Putamen (tissue), 1 donor: ENCODE data around the gene VGLL4.
"Not testable (repeated sequence)": the region's sequence is repeated elsewhere in the genome, so short reads cannot be mapped to it uniquely, and the experiment has no call there.

Experiments used
- DNase-seq: peaks from one replicate; pipeline ENCODE4 v3.0.0-alpha.2; 2016; ENCODE audit warnings: low spot score

VGLL4 gene

DNA sequence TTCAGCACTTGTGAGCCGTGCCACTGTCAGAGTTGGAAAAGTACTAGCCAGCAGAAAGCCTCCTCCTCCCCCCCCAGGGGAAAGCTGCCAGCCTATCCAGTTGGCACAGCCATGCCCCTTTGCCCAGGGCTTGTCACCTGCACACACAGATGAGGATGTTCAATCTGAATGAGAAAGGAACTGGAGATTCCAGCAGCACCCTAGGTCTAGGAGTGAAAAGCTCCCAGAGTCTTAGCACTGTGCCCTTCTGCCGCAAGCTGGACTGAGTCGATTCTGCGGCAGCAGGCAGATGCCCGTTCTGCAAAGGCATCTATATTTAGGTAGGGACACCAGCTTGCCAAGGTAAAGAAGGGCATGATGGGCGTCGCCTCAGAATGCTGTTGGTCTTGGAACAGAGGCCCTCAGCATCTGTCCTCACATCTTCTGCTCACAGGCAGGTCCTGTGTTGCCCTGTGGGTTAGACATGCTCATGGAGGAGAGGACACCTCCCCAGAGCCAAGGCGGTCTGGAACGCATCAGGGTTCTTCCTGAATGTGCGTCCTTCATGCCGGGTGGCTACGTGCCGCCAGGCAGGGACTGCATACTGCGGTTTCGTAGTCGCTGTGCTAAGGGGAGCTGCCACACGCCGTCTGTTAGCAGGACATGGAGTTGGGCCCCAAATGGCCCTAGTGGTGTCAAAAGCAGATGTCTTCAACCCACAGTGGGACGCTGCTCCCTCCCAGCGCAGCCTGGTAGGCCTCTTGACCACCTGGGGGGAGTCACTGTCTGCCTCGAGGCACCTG is 109.5 kb downstream of the VGLL4 start:
- no peak for DNase-seq

GRCh38 chr3:11532931-11533391 is 110.8 kb downstream of the VGLL4 start:
- DNase-seq, result no peak

- DNase-seq, result no peak
Measured at GRCh38 chr3:11530153-11530721, 113.5 kb downstream of the VGLL4 start.

DNA sequence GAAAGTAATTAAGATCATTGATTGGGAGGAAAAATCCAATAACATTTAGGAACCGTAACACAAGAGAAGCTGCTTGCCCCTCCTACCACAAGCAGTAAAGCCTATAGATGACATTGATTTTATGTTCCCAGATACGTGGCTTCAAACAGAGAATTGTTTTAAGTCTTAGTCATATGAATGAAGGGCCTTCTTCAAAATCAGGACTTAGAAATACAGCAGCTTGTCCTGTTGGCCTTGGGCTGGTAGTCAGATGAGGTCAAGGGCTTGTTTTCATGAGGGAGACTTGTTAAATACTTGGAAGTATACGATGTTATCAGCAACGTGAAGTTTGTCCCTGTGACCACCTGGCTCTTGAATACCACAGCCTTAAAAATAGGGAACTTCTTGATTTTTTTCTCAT is 114.4 kb downstream of the VGLL4 start:
- DNase-seq, result no peak

GRCh38 chr3:11526121-11526520 is 117.6 kb downstream of the VGLL4 start:
- DNase-seq, result not testable (repeated sequence)

- DNase-seq, result no peak
Measured at GRCh38 chr3:11523572-11524101, 120.1 kb downstream of the VGLL4 start.

DNA sequence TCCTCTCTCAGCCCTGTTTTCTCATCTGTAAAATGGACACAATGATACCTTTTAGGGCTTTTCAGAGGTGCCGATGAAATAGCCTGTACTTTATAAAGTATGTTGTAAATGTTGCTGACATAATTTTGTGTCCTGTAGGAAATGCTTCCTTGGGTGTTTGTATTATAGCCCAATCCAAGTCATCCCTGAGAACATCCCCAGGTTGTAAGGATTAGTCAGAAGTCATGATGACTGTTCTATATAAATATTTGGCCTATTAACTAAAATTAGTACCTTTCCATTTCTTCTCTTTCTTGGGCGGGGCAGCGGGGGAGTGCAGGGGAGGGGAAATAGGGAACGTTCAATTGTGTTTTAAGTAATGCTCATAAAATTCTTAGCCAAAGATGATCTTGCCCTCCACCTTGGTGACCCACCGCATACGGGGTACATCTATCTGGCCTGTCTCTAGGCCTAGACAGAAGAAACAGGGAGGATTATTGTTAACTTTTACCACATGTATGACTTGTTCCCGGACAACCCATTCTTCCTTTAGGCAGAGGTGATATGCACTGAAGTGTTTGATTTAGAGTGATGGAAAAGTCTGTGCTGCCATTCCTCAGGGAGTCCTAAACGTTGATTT is 120.7 kb downstream of the VGLL4 start:
- peak; percentile 37 for DNase-seq

- DNase-seq, result no peak
Measured at GRCh38 chr3:11522398-11522715, 121.4 kb downstream of the VGLL4 start.

DNA sequence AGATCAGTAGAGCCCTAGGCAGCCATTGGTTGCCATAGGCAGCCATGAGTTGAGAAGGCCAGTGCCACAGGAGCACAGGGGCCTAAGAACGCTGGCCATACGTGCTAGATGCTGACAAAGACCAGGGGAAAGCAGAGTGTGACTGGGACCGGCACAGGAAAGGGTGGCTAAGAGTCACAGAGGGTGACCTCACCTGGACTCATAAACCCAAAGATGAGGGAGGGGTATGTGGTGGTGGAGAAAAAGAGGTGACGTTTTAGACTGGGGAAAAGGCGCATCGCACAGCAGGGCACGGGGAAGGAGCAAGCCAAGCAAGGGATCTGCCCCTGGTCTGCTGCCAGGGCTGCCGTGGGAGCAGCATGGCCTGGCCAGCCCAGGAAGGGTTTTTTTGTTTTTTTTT is 122.5 kb downstream of the VGLL4 start:
- DNase-seq, result no peak

GRCh38 chr3:11517601-11518000 is 126.1 kb downstream of the VGLL4 start:
- no peak for DNase-seq

DNA sequence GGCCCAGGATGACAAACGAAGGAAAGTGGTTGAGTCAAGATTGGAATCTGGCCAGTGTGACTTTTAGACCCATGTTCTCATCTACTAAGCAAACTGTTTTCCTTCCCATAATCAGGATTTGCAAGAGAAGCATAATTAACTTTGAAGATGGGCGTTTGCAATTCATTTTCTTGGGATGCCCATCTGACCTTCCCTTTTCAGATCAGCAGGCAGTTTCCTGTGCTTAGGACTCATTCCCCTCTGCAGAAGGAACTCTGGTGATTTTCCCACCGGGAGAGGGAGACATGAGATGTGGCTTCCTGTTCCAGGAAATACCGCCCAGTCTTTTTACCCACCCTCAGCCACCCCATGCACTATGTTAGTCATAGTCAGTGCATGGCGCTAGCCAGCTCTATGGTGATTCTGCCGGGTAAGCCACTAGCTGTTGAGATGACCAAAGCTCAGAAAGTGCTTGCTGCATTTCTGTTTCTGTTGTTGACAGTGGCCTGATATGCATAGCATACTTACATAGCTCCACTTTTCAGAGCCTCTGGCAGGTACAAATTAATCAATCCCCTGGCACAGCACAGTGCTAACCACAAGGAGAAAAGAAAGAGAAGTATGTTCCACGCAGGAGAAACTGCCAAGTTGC is 129.4 kb downstream of the VGLL4 start:
- no peak for DNase-seq

DNA sequence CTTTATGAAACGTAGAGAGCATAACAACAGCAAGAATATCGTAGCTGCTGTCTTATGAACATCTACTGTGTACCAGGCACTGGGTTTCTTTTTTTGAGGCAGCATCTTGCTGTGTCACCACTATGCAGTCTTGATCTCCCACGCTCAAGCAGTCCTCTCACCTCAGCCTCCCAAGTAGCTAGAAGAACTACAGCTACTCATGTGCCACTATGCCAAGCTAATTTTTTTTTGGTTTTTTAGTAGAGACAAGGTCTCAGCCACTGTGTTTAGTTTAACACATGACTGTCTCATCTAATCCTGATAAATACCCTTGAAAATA is 129.9 kb downstream of the VGLL4 start:
- no peak for DNase-seq

- not testable (repeated sequence) for DNase-seq
Measured at GRCh38 chr3:11513125-11513816, 130.4 kb downstream of the VGLL4 start.

- not testable (repeated sequence) for DNase-seq
Measured at GRCh38 chr3:11511606-11512005, 132.1 kb downstream of the VGLL4 start.

DNA sequence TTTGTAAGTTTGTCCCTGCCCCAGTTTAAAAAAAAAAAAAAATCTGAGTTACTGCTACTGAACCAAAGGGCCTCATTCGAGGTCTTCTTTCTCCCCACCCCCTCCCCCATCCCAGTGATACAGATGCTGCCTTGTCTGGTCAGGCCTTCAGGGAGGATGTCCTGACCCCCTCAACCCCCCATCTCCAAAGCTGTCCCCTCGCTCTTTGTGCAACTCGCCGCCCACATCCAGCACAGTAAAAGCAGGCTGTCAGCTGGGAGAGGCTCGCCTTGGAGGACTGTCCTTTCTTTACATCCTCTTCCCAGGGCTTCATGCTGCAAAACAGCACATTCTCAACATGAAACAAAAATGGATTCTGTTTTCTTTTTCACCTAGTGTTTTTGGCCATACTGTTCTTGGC is 133.4 kb downstream of the VGLL4 start:
- DNase-seq, result no peak

DNA sequence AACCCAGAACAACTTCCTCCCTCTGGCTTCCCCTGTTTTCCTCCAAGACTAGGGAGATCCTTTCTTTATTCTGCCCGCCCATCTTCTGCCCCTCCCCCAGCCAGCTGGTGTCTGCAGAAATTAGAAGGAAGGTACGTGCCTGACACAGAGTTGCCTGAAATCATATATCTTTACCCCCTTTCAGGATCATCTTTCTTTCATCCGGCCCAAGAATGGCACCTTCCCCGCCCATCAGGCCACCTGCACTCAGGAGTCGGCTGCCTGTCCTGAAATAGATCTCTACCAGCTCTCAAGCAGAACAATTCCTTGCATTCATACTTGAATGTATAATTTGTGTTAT is 133.7 kb downstream of the VGLL4 start:
- no peak for DNase-seq

DNA sequence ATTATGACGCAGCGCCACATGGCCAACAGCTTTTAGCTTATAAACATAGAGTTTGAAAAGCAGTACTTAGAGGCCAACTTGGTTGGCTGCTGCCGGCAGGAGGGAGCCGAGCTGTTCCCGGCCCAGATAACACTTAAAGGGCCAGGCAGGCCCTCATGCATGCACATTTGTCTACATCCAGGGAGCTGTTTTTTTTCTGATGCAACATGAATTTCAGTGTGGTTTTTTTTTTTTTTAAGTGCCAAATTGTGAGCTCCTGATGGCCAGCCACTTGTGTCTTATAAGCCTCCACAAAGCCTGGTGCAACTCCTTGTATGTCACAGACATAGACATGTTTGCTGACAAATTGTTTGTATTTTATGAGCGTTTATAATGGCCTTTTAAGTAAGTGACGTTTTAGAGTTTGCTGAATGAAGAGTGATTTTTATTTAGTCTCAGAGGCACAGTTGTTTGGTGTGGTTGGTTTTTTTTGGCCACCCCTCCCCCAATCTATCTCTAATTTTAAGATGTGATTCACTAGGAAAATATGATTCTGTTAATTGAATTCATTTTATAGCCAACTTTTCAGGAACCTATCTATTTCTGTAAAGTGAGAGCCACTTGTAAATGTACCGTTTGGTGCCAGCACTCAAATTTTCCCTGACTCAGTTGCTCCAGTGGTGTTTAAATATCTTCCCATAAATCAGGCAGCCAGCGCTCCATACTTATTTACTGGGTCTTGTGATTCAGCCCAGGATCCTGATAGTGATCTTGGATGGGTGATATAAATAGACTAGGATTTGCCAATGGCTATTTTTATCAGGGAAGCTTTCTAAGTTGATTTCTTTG is 134.3 kb downstream of the VGLL4 start:
- no peak for DNase-seq

GRCh38 chr3:11508346-11509172 is 135.2 kb downstream of the VGLL4 start:
- DNase-seq, result no peak

DNA sequence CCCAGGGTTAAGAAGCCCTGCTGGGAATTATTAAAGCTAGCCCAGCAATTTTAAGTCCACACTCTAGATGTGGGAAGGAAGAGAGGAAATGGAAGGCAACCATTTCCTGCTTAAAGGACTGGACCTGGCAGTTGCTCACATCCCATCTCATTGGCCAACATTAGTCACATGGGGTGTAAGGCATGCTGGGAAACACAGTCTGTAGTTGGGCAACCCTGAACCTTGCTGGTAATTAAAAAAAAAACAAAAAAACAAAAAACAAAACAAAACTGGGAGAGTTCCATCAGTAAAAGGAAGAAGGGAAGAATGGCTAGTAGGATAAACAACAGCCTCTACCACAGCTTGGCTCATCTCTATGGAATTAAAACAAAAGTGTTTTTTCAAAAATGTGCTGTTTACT is 136.0 kb downstream of the VGLL4 start:
- no peak for DNase-seq
